Stomach smooth muscle (tissue), 2 donors: ENCODE measurements around the gene MSI2.

Experiments used
- H3K27ac ChIP-seq: one replicate; pipeline ENCODE4 v1.7.0; 2013; ENCODE audit warnings: mild to moderate bottlenecking, low read length, inconsistent platforms
- H3K27me3 ChIP-seq, 2 donors: one replicate each; pipeline ENCODE4 v1.7.0; 2013; ENCODE audit warnings: low read length in 2 of 2; ENCODE audit not compliant: insufficient read depth in 2 of 2, control insufficient read depth in 1 of 2
- H3K36me3 ChIP-seq, 2 donors: one replicate each; pipeline ENCODE4 v1.7.0; 2013; ENCODE audit warnings: low read length in 2 of 2; ENCODE audit not compliant: control insufficient read depth in 2 of 2, insufficient read depth in 2 of 2
- H3K4me1 ChIP-seq: one replicate; pipeline ENCODE4 v1.7.0; 2013; ENCODE audit warnings: low read length; ENCODE audit not compliant: control insufficient read depth, insufficient read depth
- H3K4me3 ChIP-seq, 2 donors: one replicate each; pipeline ENCODE4 v1.7.0; 2013; ENCODE audit warnings: low read length in 2 of 2
- H3K9ac ChIP-seq, 2 donors: one replicate each; pipeline ENCODE4 v1.7.0; 2013; ENCODE audit warnings: low read length in 2 of 2, mild to moderate bottlenecking in 1 of 2
- H3K9me3 ChIP-seq, 2 donors: one replicate each; pipeline ENCODE4 v1.7.0; 2013; ENCODE audit warnings: low read length in 2 of 2; ENCODE audit not compliant: control insufficient read depth in 2 of 2
- donor health status: healthy.
- donor health status: Pancreatic carcinoma.

MSI2 gene

GRCh38 chr17:57259306-57259705 is 3.0 kb downstream of the MSI2 start:
- H3K27me3 ChIP-seq: no peaks in the 10 kb centered on the region
- H3K4me1 ChIP-seq: peaks cover 12% of the 10 kb centered on the region
- peak overlapping the region in 1 of 2 donors; percentile 65 for H3K9ac ChIP-seq
- H3K4me3 ChIP-seq: no peak overlapping the region
- no peaks in the 10 kb centered on the region for H3K9me3 ChIP-seq
- peaks cover 12% of the 10 kb centered on the region in 2 donors for H3K36me3 ChIP-seq
- no peak overlapping the region for H3K27ac ChIP-seq

GRCh38 chr17:57259817-57260216 is 3.5 kb downstream of the MSI2 start:
- H3K27ac ChIP-seq: no peak overlapping the region
- no peak overlapping the region for H3K9ac ChIP-seq
- H3K4me3 ChIP-seq: no peak overlapping the region
- peaks cover 12% of the 10 kb centered on the region for H3K4me1 ChIP-seq
- H3K27me3 ChIP-seq: no peaks in the 10 kb centered on the region
- H3K9me3 ChIP-seq: no peaks in the 10 kb centered on the region
- peaks cover 12% of the 10 kb centered on the region in 2 donors for H3K36me3 ChIP-seq

GRCh38 chr17:57260325-57261083 is 4.2 kb downstream of the MSI2 start:
- no peaks in the 10 kb centered on the region for H3K27me3 ChIP-seq
- H3K36me3 ChIP-seq: peaks cover 12% of the 10 kb centered on the region in 2 donors
- peaks cover 11% of the 10 kb centered on the region for H3K4me1 ChIP-seq
- H3K27ac ChIP-seq: no peak overlapping the region
- no peak overlapping the region for H3K9ac ChIP-seq
- H3K9me3 ChIP-seq: no peaks in the 10 kb centered on the region
- H3K4me3 ChIP-seq: no peak overlapping the region

GRCh38 chr17:57261084-57261461 is 4.8 kb downstream of the MSI2 start:
- H3K4me1 ChIP-seq: peaks cover 10% of the 10 kb centered on the region
- H3K27me3 ChIP-seq: no peaks in the 10 kb centered on the region
- H3K27ac ChIP-seq: no peak overlapping the region
- H3K4me3 ChIP-seq: no peak overlapping the region
- H3K36me3 ChIP-seq: peaks cover 12% of the 10 kb centered on the region in 2 donors
- no peaks in the 10 kb centered on the region for H3K9me3 ChIP-seq
- no peak overlapping the region for H3K9ac ChIP-seq

- Histone ChIP-seq H3K4me3 (no peak overlapping the region), H3K9me3 (no peaks in the 10 kb centered on the region), H3K36me3 (peaks cover 19 to 21% of the 10 kb centered on the region in 2 donors), H3K27me3 (no peaks in the 10 kb centered on the region), H3K9ac (no peak overlapping the region), H3K4me1 (peaks cover 10% of the 10 kb centered on the region), H3K27ac (no peak overlapping the region)
Observed at GRCh38 chr17:57262557-57262956, 6.2 kb downstream of the MSI2 start.

- no peak overlapping the region for H3K4me3 ChIP-seq
- H3K27me3 ChIP-seq: no peaks in the 10 kb centered on the region
- H3K36me3 ChIP-seq: peaks cover 22 to 23% of the 10 kb centered on the region in 2 donors
- no peak overlapping the region for H3K27ac ChIP-seq
- no peaks in the 10 kb centered on the region for H3K9me3 ChIP-seq
- H3K9ac ChIP-seq: no peak overlapping the region
- H3K4me1 ChIP-seq: no peaks in the 10 kb centered on the region
Observed at GRCh38 chr17:57264250-57264649, 7.9 kb downstream of the MSI2 start.

- Histone ChIP-seq H3K4me3 (no peak overlapping the region), H3K27ac (no peak overlapping the region), H3K9ac (no peak overlapping the region), H3K4me1 (no peaks in the 10 kb centered on the region), H3K36me3 (peaks cover 22 to 26% of the 10 kb centered on the region in 2 donors), H3K27me3 (no peaks in the 10 kb centered on the region), H3K9me3 (no peaks in the 10 kb centered on the region)
Observed at GRCh38 chr17:57264776-57265175, 8.5 kb downstream of the MSI2 start.

GRCh38 chr17:57266902-57267311 is 10.6 kb downstream of the MSI2 start:
- Histone ChIP-seq H3K9me3 (no peaks in the 10 kb centered on the region), H3K9ac (no peak overlapping the region), H3K4me1 (no peaks in the 10 kb centered on the region), H3K36me3 (peaks cover 22 to 23% of the 10 kb centered on the region in 2 donors), H3K4me3 (no peak overlapping the region), H3K27ac (no peak overlapping the region), H3K27me3 (no peaks in the 10 kb centered on the region)

GRCh38 chr17:57268181-57268580 is 11.9 kb downstream of the MSI2 start:
- H3K4me1 ChIP-seq: no peaks in the 10 kb centered on the region
- H3K27me3 ChIP-seq: no peaks in the 10 kb centered on the region
- H3K36me3 ChIP-seq: peaks cover 16 to 20% of the 10 kb centered on the region in 2 donors
- H3K4me3 ChIP-seq: no peak overlapping the region
- H3K9ac ChIP-seq: no peak overlapping the region
- no peaks in the 10 kb centered on the region for H3K9me3 ChIP-seq
- no peak overlapping the region for H3K27ac ChIP-seq

GRCh38 chr17:57269052-57269451 is 12.7 kb downstream of the MSI2 start:
- no peaks in the 10 kb centered on the region for H3K4me1 ChIP-seq
- H3K27me3 ChIP-seq: no peaks in the 10 kb centered on the region
- no peak overlapping the region for H3K27ac ChIP-seq
- H3K9me3 ChIP-seq: no peaks in the 10 kb centered on the region
- H3K36me3 ChIP-seq: peaks cover 9 to 19% of the 10 kb centered on the region in 2 donors
- no peak overlapping the region for H3K4me3 ChIP-seq
- H3K9ac ChIP-seq: no peak overlapping the region

GRCh38 chr17:57269598-57270255 is 13.4 kb downstream of the MSI2 start:
- Histone ChIP-seq H3K36me3 (peaks cover 9 to 23% of the 10 kb centered on the region in 2 donors), H3K9me3 (no peaks in the 10 kb centered on the region), H3K27me3 (no peaks in the 10 kb centered on the region), H3K4me3 (no peak overlapping the region), H3K4me1 (no peaks in the 10 kb centered on the region), H3K27ac (no peak overlapping the region), H3K9ac (no peak overlapping the region)
